Endothelial cell of umbilical vein (primary cell): ENCODE results near the gene ADAMTSL2. TPM values are rescaled to one million over a fixed set of nuclear protein-coding genes. Genes with fewer than 3 reads are reported as not detected.

Source experiments
- BruUV-seq: library from RNA; stranded (reverse); fragments of 400-500 nt; replicated peaks from 2 replicates; lab custom pipeline; 2021; lab: Mats Ljungman, UMichigan
- CTCF ChIA-PET: fragments of 300-600, 350-600 bp; sonication (Branson Sonifier 250); formaldehyde crosslinking; loops from one replicate; lab custom pipeline; 2021; ENCODE audit warnings: antibody characterized with exemption, inconsistent platforms; lab: Charles Lee
- POLR2A ChIA-PET: fragments of 300-600, 350-600 bp; sonication (Branson Sonifier 250); formaldehyde crosslinking; loops from one replicate; lab custom pipeline; 2021; ENCODE audit warnings: antibody characterized with exemption, inconsistent platforms; lab: Charles Lee
- DNase-seq: peaks from one replicate; pipeline ENCODE4 v3.0.0-alpha.2; 2011; ENCODE audit warnings: low read depth, low spot score
- FAIRE-seq: peaks from 2 replicates; lab custom pipeline; 2011; peaks lifted over from hg19 to GRCh38; lab: Jason Lieb, UNC
- H2AFZ ChIP-seq: 2 replicates; pipeline ENCODE4 v1.6.0; 2012; ENCODE audit warnings: low read depth, low read length, control low read depth, inconsistent platforms
- H3K27ac ChIP-seq: 2 replicates; pipeline ENCODE4 v1.5.1; 2011; ENCODE audit warnings: low read depth, mild to moderate bottlenecking, control low read depth, low read length, moderate library complexity; ENCODE audit not compliant: insufficient read depth
- H3K27me3 ChIP-seq, 2 experiments: 2 replicates each; pipeline versions ENCODE4 v1.6.0 to v1.6.1; 2011; ENCODE audit warnings: low read length in 2 of 2, mixed read lengths in 1 of 2; ENCODE audit not compliant: control insufficient read depth in 2 of 2, insufficient read depth in 2 of 2
- H3K36me3 ChIP-seq, 2 experiments: 2 replicates in 1 of 2; 3 replicates in 1 of 2; pipeline ENCODE4 v1.5.1; 2011; ENCODE audit warnings: low read length in 2 of 2, mild to moderate bottlenecking in 1 of 2, moderate library complexity in 1 of 2; ENCODE audit not compliant: control insufficient read depth in 2 of 2, insufficient read depth in 2 of 2; ENCODE audit errors: extremely low read depth in 1 of 2
- H3K4me1 ChIP-seq: 3 replicates; pipeline ENCODE4 v1.5.1; 2011; ENCODE audit warnings: mild to moderate bottlenecking, low read length; ENCODE audit not compliant: control insufficient read depth, insufficient read depth; ENCODE audit errors: extremely low read depth
- H3K4me2 ChIP-seq: 2 replicates; pipeline ENCODE4 v1.6.1; 2011; ENCODE audit warnings: low read length, control low read depth, mixed read lengths; ENCODE audit not compliant: insufficient read depth
- H3K4me3 ChIP-seq, 3 experiments: fragments of 200-600 bp in 1 of 3; sonication (generic), shearing (Covaris generic) in 1 of 3; replicated peaks in 1 of 3; 2 replicates each; pipeline ENCODE4 v1.5.1; 2011 to 2016; ENCODE audit warnings: control low read depth in 3 of 3, low read length in 3 of 3, mild to moderate bottlenecking in 2 of 3, inconsistent platforms in 1 of 3, low read depth in 1 of 3, moderate library complexity in 1 of 3; ENCODE audit not compliant: insufficient read depth in 1 of 3
- H3K79me2 ChIP-seq: 2 replicates; pipeline ENCODE4 v1.6.0; 2012; ENCODE audit warnings: low read length, inconsistent platforms; ENCODE audit not compliant: control insufficient read depth, insufficient read depth
- H3K9ac ChIP-seq: replicated peaks from 2 replicates; pipeline ENCODE3; 2011; ENCODE audit warnings: low read length, control low read depth; ENCODE audit not compliant: insufficient read depth; ENCODE audit errors: extremely low read depth
- H3K9me1 ChIP-seq: replicated peaks from 3 replicates; pipeline ENCODE4 v1.6.0; 2011; ENCODE audit warnings: mild to moderate bottlenecking, low read length; ENCODE audit not compliant: control insufficient read depth, insufficient read depth; ENCODE audit errors: extremely low read depth
- H3K9me3 ChIP-seq: replicated peaks from 2 replicates; pipeline ENCODE4 v1.5.1; 2012; ENCODE audit warnings: low read length, inconsistent platforms; ENCODE audit not compliant: control insufficient read depth, insufficient read depth
- H4K20me1 ChIP-seq: replicated peaks from 2 replicates; pipeline ENCODE3; 2011; ENCODE audit warnings: mild to moderate bottlenecking, low read length; ENCODE audit not compliant: control insufficient read depth, insufficient read depth; ENCODE audit errors: extremely low read depth
- CTCF ChIP-seq, 2 donors: IDR thresholded peaks; 1 replicate in 1 of 2; 2 replicates in 1 of 2; pipeline ENCODE4 v1.5.1; 2011; ENCODE audit warnings: low read length in 2 of 2, mild to moderate bottlenecking in 2 of 2, moderate library complexity in 2 of 2, control low read depth in 1 of 2, inconsistent platforms in 1 of 2, low read depth in 1 of 2; ENCODE audit not compliant: insufficient read depth in 1 of 2; ENCODE audit errors: extremely low read depth in 1 of 2
- EZH2 ChIP-seq: IDR thresholded peaks from 2 replicates; pipeline ENCODE4 v1.6.1; 2012; ENCODE audit warnings: borderline replicate concordance, low read depth, mild to moderate bottlenecking, moderate library complexity, low read length, inconsistent platforms; ENCODE audit not compliant: severe bottlenecking
- FOS ChIP-seq: IDR thresholded peaks from 2 replicates; pipeline ENCODE4 v1.6.1; 2011; ENCODE audit warnings: mild to moderate bottlenecking, low read length, moderate library complexity, borderline replicate concordance; ENCODE audit not compliant: insufficient read depth
- GATA2 ChIP-seq: IDR thresholded peaks from 2 replicates; pipeline ENCODE4 v1.7.0; 2011; ENCODE audit warnings: low read depth, mild to moderate bottlenecking, moderate library complexity, mixed read lengths, low read length; ENCODE audit not compliant: insufficient read length, insufficient read depth
- MAX ChIP-seq: IDR thresholded peaks from 2 replicates; pipeline ENCODE4 v1.6.1; 2011; ENCODE audit not compliant: insufficient read depth, insufficient read length
- MYC ChIP-seq: IDR thresholded peaks from one replicate; pipeline ENCODE4 v1.6.1; 2011; ENCODE audit warnings: mild to moderate bottlenecking, low read depth, low read length
- POLR2A ChIP-seq: IDR thresholded peaks from 2 replicates; pipeline ENCODE4 v1.6.1; 2012; ENCODE audit warnings: low read depth, mild to moderate bottlenecking, control low read depth, low read length
- POLR2AphosphoS5 ChIP-seq: IDR thresholded peaks from 2 replicates; pipeline ENCODE4 v1.6.1; 2012; ENCODE audit warnings: low read depth, mild to moderate bottlenecking, control low read depth, low read length, moderate library complexity; ENCODE audit not compliant: insufficient read depth
- dilution Hi-C: fragments of 300-500 bp; cut with MboI; formaldehyde crosslinking; loops from one replicate; pipeline ENCODE4 v1.15.0; 2019; ENCODE audit warnings: low sequenced_read_pairs; ENCODE audit not compliant: extremely low pct_ligation_motif_present
- intact Hi-C: fragments of 100-400 bp; cut with micrococcal nuclease; formaldehyde crosslinking; loops from one replicate; pipeline ENCODE4 v1.10.0; 2022
- polyA plus RNA-seq, 4 experiments: library from polyadenylated mRNA; depleted of rRNA in 3 of 4; stranded (reverse) in 3 of 4; unstranded in 1 of 4; fragments of >200 nt; gene quantifications; 2 replicates each; pipeline versions ENCODE4 v1.2.1 to v1.2.3, GENCODE V29; 2011 to 2012; ENCODE audit warnings: missing spikeins in 1 of 4
- total RNA-seq: library from RNA; stranded (reverse); gene quantifications from 2 replicates; pipeline ENCODE4 v1.2.3, GENCODE V29; 2021

ADAMTSL2 gene
- total and polyA plus RNA-seq, 2 donors (not counting 3 experiments of a cell fraction or from before 2014, with no cell fraction given): not detected

- Histone ChIP-seq H3K79me2 (no peaks in the 10 kb centered on the region), H3K36me3 (no peaks in the 10 kb centered on the region), H3K9me3 (no peaks in the 10 kb centered on the region), H3K27ac (no peak overlapping the region), H3K4me3 (no peak overlapping the region), H3K9ac (no peak overlapping the region), H3K4me1 (no peaks in the 10 kb centered on the region), H3K27me3 (peaks cover 0 to 3% of the 10 kb centered on the region in 2 experiments), H3K4me2 (no peak overlapping the region), H3K9me1 (no peaks in the 10 kb centered on the region), H4K20me1 (no peaks in the 10 kb centered on the region), H2AFZ (no peak overlapping the region)
- FAIRE-seq (no peak), DNase-seq (no peak)
- TF ChIP-seq POLR2AphosphoS5 (no peak), MYC (no peak), GATA2 (no peak), EZH2 (no peak), POLR2A (no peak), FOS (no peak), CTCF (IDR thresholded peaks at IDR 0.05; ENCODE audit: extremely low read depth in 1 of 2, insufficient read depth in 1 of 2, low read depth in 1 of 2, low read length in 2 of 2) (no peak), MAX (no peak)
- dilution Hi-C loops: no loop called here
- CTCF ChIA-PET: no interaction called here
- no TSS peak for BruUV-seq
- POLR2A ChIA-PET: no interaction called here
- intact Hi-C loops: no loop called here
These were observed 8.8 kb upstream of the ADAMTSL2 start for GRCh38 chr9:133525677-133526076.
